ENCODE data around the gene DCAF10.

The DCAF10 gene

GRCh38 chr9:37897665-37898064, 97.1 kb downstream of the DCAF10 start:
- H2AFZ ChIP-seq (ENCODE audit: low read length, unreplicated experiment): no peak overlapping the region
- H3K4me1 ChIP-seq (ENCODE audit: control insufficient read depth, insufficient read depth, low read length, unreplicated experiment): peaks cover 27% of the 10 kb centered on the region
- H3K79me2 ChIP-seq (ENCODE audit: control insufficient read depth, insufficient read depth, low read length, unreplicated experiment): peaks cover 35% of the 10 kb centered on the region
- H3K4me3 ChIP-seq (ENCODE audit: low read depth, low read length): no peak overlapping the region
- H3K36me3 ChIP-seq (ENCODE audit: insufficient read depth, low read length): peaks cover 18% of the 10 kb centered on the region
- peak overlapping the region; percentile 9; the same call in 1 of the 2 replicates for H3K27ac ChIP-seq (ENCODE audit: low read depth, low read length)
- H3K27me3 ChIP-seq (ENCODE audit: insufficient read depth, low read length): no peaks in the 10 kb centered on the region

- H3K27me3 ChIP-seq (ENCODE audit: insufficient read depth, low read length): no peaks in the 10 kb centered on the region
- peak overlapping the region; percentile 68 for H3K27ac ChIP-seq (ENCODE audit: low read depth, low read length)
- H2AFZ ChIP-seq (ENCODE audit: low read length, unreplicated experiment): no peak overlapping the region
- no peak overlapping the region for H3K4me3 ChIP-seq (ENCODE audit: low read depth, low read length)
- H3K36me3 ChIP-seq (ENCODE audit: insufficient read depth, low read length): peaks cover 18% of the 10 kb centered on the region
- peaks cover 44% of the 10 kb centered on the region for H3K79me2 ChIP-seq (ENCODE audit: control insufficient read depth, insufficient read depth, low read length, unreplicated experiment)
- peaks cover 27% of the 10 kb centered on the region for H3K4me1 ChIP-seq (ENCODE audit: control insufficient read depth, insufficient read depth, low read length, unreplicated experiment)
Measured at GRCh38 chr9:37899041-37899440, 98.4 kb downstream of the DCAF10 start.

- H2AFZ ChIP-seq (ENCODE audit: low read length, unreplicated experiment): no peak overlapping the region
- H3K27ac ChIP-seq (ENCODE audit: low read depth, low read length): peak overlapping the region; percentile 80; the same call in 1 of the 2 replicates
- H3K27me3 ChIP-seq (ENCODE audit: insufficient read depth, low read length): no peaks in the 10 kb centered on the region
- peaks cover 38% of the 10 kb centered on the region for H3K79me2 ChIP-seq (ENCODE audit: control insufficient read depth, insufficient read depth, low read length, unreplicated experiment)
- peaks cover 31% of the 10 kb centered on the region for H3K4me1 ChIP-seq (ENCODE audit: control insufficient read depth, insufficient read depth, low read length, unreplicated experiment)
- peak overlapping the region; percentile 80 for H3K4me3 ChIP-seq (ENCODE audit: low read depth, low read length)
- H3K36me3 ChIP-seq (ENCODE audit: insufficient read depth, low read length): peaks cover 3% of the 10 kb centered on the region; the same call in 1 of the 2 replicates
Measured at GRCh38 chr9:37902131-37902530, 101.5 kb downstream of the DCAF10 start.

GRCh38 chr9:37902796-37903646, 102.4 kb downstream of the DCAF10 start:
- Histone ChIP-seq H3K4me3 (ENCODE audit: low read depth, low read length) (peak overlapping the region; percentile 80), H3K27me3 (ENCODE audit: insufficient read depth, low read length) (no peaks in the 10 kb centered on the region), H3K4me1 (ENCODE audit: control insufficient read depth, insufficient read depth, low read length, unreplicated experiment) (peaks cover 27% of the 10 kb centered on the region), H2AFZ (ENCODE audit: low read length, unreplicated experiment) (peak overlapping the region; percentile 2), H3K36me3 (ENCODE audit: insufficient read depth, low read length) (peaks cover 3% of the 10 kb centered on the region; the same call in 1 of the 2 replicates), H3K27ac (ENCODE audit: low read depth, low read length) (peak overlapping the region; percentile 80), H3K79me2 (ENCODE audit: control insufficient read depth, insufficient read depth, low read length, unreplicated experiment) (peaks cover 38% of the 10 kb centered on the region)

GRCh38 chr9:37903647-37904444, 103.2 kb downstream of the DCAF10 start, which contains the start of gene SLC25A51:
SLC25A51 (minus strand) TSS chr9:37904127; CDS start chr9:37888550, 15,577 bp downstream.
- Histone ChIP-seq H3K36me3 (ENCODE audit: insufficient read depth, low read length) (peaks cover under 1% of the 10 kb centered on the region; the same call in 1 of the 2 replicates), H3K27me3 (ENCODE audit: insufficient read depth, low read length) (no peaks in the 10 kb centered on the region), H3K4me3 (ENCODE audit: low read depth, low read length) (peak within 1 kb of the TSS; percentile 80), H3K27ac (ENCODE audit: low read depth, low read length) (peak within 1 kb of the TSS; percentile 80), H3K4me1 (ENCODE audit: control insufficient read depth, insufficient read depth, low read length, unreplicated experiment) (peaks cover 32% of the 10 kb centered on the region), H3K79me2 (ENCODE audit: control insufficient read depth, insufficient read depth, low read length, unreplicated experiment) (peaks cover 36% of the 10 kb centered on the region), H2AFZ (ENCODE audit: low read length, unreplicated experiment) (peak within 1 kb of the TSS; percentile 70)

GRCh38 chr9:37904445-37905130, 104.0 kb downstream of the DCAF10 start:
- peak overlapping the region; percentile 80 for H3K27ac ChIP-seq (ENCODE audit: low read depth, low read length)
- H3K4me1 ChIP-seq (ENCODE audit: control insufficient read depth, insufficient read depth, low read length, unreplicated experiment): peaks cover 32% of the 10 kb centered on the region
- no peaks in the 10 kb centered on the region for H3K27me3 ChIP-seq (ENCODE audit: insufficient read depth, low read length)
- peak overlapping the region; percentile 80 for H3K4me3 ChIP-seq (ENCODE audit: low read depth, low read length)
- peak overlapping the region; percentile 70 for H2AFZ ChIP-seq (ENCODE audit: low read length, unreplicated experiment)
- H3K36me3 ChIP-seq (ENCODE audit: insufficient read depth, low read length): no peaks in the 10 kb centered on the region
- H3K79me2 ChIP-seq (ENCODE audit: control insufficient read depth, insufficient read depth, low read length, unreplicated experiment): peaks cover 35% of the 10 kb centered on the region

GRCh38 chr9:37905131-37905505, 104.5 kb downstream of the DCAF10 start:
- Histone ChIP-seq H3K36me3 (ENCODE audit: insufficient read depth, low read length) (no peaks in the 10 kb centered on the region), H3K4me1 (ENCODE audit: control insufficient read depth, insufficient read depth, low read length, unreplicated experiment) (peaks cover 32% of the 10 kb centered on the region), H3K79me2 (ENCODE audit: control insufficient read depth, insufficient read depth, low read length, unreplicated experiment) (peaks cover 34% of the 10 kb centered on the region), H3K4me3 (ENCODE audit: low read depth, low read length) (peak overlapping the region; percentile 80), H2AFZ (ENCODE audit: low read length, unreplicated experiment) (no peak overlapping the region), H3K27ac (ENCODE audit: low read depth, low read length) (peak overlapping the region; percentile 80; the same call in 1 of the 2 replicates), H3K27me3 (ENCODE audit: insufficient read depth, low read length) (no peaks in the 10 kb centered on the region)

GRCh38 chr9:37905776-37906175, 105.2 kb downstream of the DCAF10 start:
- Histone ChIP-seq H3K4me1 (ENCODE audit: control insufficient read depth, insufficient read depth, low read length, unreplicated experiment) (peaks cover 31% of the 10 kb centered on the region), H2AFZ (ENCODE audit: low read length, unreplicated experiment) (no peak overlapping the region), H3K27ac (ENCODE audit: low read depth, low read length) (no peak overlapping the region)

GRCh38 chr9:37906312-37907239, 106.0 kb downstream of the DCAF10 start:
- H3K4me1 ChIP-seq (ENCODE audit: control insufficient read depth, insufficient read depth, low read length, unreplicated experiment): peaks cover 28% of the 10 kb centered on the region

More at GRCh38 chr9:37905776-37906175, 105.2 kb downstream of the DCAF10 start:
- H3K79me2 ChIP-seq (ENCODE audit: control insufficient read depth, insufficient read depth, low read length, unreplicated experiment): peaks cover 27% of the 10 kb centered on the region
- H3K27me3 ChIP-seq (ENCODE audit: insufficient read depth, low read length): no peaks in the 10 kb centered on the region
- no peaks in the 10 kb centered on the region for H3K36me3 ChIP-seq (ENCODE audit: insufficient read depth, low read length)
- no peak overlapping the region for H3K4me3 ChIP-seq (ENCODE audit: low read depth, low read length)

More at GRCh38 chr9:37906312-37907239, 106.0 kb downstream of the DCAF10 start:
- peaks cover 20% of the 10 kb centered on the region for H3K79me2 ChIP-seq (ENCODE audit: control insufficient read depth, insufficient read depth, low read length, unreplicated experiment)
- H3K27ac ChIP-seq (ENCODE audit: low read depth, low read length): no peak overlapping the region
- no peaks in the 10 kb centered on the region for H3K27me3 ChIP-seq (ENCODE audit: insufficient read depth, low read length)
- no peak overlapping the region for H2AFZ ChIP-seq (ENCODE audit: low read length, unreplicated experiment)
- H3K36me3 ChIP-seq (ENCODE audit: insufficient read depth, low read length): no peaks in the 10 kb centered on the region
- H3K4me3 ChIP-seq (ENCODE audit: low read depth, low read length): no peak overlapping the region

Data from ACC112 (cell line).